Muscle of arm (tissue), 12 donors: ENCODE results near the gene PFN2. TPM values are rescaled to one million over a fixed set of nuclear protein-coding genes. Genes with fewer than 3 reads are reported as not detected.
"Not testable (repeated sequence)": the region's sequence is repeated elsewhere in the genome, so short reads cannot be mapped to it uniquely, and the experiment has no call there.

Experiments used
- DNase-seq: peaks from one replicate; pipeline ENCODE4 v3.0.0-alpha.2; 2013
- polyA plus RNA-seq, 12 donors: library from polyadenylated mRNA; unstranded; fragments of 120-200 nt; gene quantifications; one replicate each; pipeline ENCODE4 v1.2.1, GENCODE V29; 2013; ENCODE audit not compliant: insufficient read length in 12 of 12

Gene PFN2
- polyA plus RNA-seq, 12 donors, result 176 to 299 (median 280) TPM; not detected in 1

GRCh38 chr3:149971403-149972075 is 844 bp upstream of the PFN2 start:
- DNase-seq, result peak; percentile 73

GRCh38 chr3:149969940-149970715 is 567 bp downstream of the PFN2 start:
- peak; percentile 93 for DNase-seq

GRCh38 chr3:149969110-149969939 is 1.4 kb downstream of the PFN2 start:
- peak; percentile 64 for DNase-seq

- no peak for DNase-seq
Observed at GRCh38 chr3:149968216-149968615, 2.5 kb downstream of the PFN2 start.

GRCh38 chr3:149967086-149967685 is 3.5 kb downstream of the PFN2 start:
- DNase-seq, result peak; percentile 59

GRCh38 chr3:149965278-149965677 is 5.4 kb downstream of the PFN2 start:
- DNase-seq, result no peak

GRCh38 chr3:149964291-149964690 is 6.4 kb downstream of the PFN2 start:
- DNase-seq, result no peak

GRCh38 chr3:149963485-149963884 is 7.2 kb downstream of the PFN2 start:
- no peak for DNase-seq

GRCh38 chr3:149959443-149959842 is 11.3 kb downstream of the PFN2 start:
- no peak for DNase-seq

- DNase-seq, result no peak
Observed at GRCh38 chr3:149958171-149958796, 12.4 kb downstream of the PFN2 start.

- no peak for DNase-seq
Observed at GRCh38 chr3:149957361-149958125, 13.2 kb downstream of the PFN2 start.

GRCh38 chr3:149955449-149955848 is 15.2 kb downstream of the PFN2 start:
- no peak for DNase-seq

GRCh38 chr3:149954812-149955211 is 15.9 kb downstream of the PFN2 start:
- no peak for DNase-seq

- DNase-seq, result no peak
Observed at GRCh38 chr3:149949181-149949580, 21.5 kb downstream of the PFN2 start.

- DNase-seq, result no peak
Observed at GRCh38 chr3:149947231-149947630, 23.5 kb downstream of the PFN2 start.

- DNase-seq, result not testable (repeated sequence)
Observed at GRCh38 chr3:149943966-149944365, 26.7 kb downstream of the PFN2 start.

- DNase-seq, result no peak
Observed at GRCh38 chr3:149942409-149942808, 28.3 kb downstream of the PFN2 start.

GRCh38 chr3:149941946-149942345 is 28.7 kb downstream of the PFN2 start:
- DNase-seq, result no peak

- DNase-seq, result no peak
Observed at GRCh38 chr3:149941186-149941585, 29.5 kb downstream of the PFN2 start.

- not testable (repeated sequence) for DNase-seq
Observed at GRCh38 chr3:149938392-149939055, 32.2 kb downstream of the PFN2 start.
